COR-L47 (cell line): ENCODE data around the gene GGNBP2.

ENCODE experiments used
- DNase-seq: peaks from one replicate; lab custom pipeline; 2025; lab: John Stamatoyannopoulos, UW

GGNBP2 gene

DNA sequence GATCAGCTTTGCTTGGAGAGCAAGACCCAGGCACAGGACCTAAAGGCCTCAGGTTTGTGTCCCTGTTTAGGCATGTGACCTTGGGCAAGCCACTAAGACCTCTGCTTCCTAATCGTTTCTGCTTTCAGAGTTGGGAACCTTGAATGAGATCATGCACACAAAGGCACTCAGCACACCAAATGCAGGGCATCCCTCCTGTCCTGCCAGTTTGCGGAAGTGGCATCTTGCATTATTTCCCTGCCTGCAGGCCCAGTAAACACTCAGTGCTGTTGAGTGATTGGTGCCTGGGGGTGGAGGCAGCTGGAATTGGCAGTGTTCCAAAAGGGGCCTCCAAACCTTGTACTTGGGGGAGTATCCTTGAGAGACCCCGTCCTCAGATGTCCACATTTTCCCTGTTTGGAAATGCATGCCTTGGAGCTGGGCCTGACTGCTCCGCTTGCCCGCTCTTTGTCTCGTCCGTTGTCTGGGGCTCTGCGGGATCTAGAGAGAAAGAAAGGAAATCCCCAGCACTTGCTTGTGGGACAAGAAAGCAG is 85.3 kb downstream of the GGNBP2 start:
- DNase-seq = no peak

DNA sequence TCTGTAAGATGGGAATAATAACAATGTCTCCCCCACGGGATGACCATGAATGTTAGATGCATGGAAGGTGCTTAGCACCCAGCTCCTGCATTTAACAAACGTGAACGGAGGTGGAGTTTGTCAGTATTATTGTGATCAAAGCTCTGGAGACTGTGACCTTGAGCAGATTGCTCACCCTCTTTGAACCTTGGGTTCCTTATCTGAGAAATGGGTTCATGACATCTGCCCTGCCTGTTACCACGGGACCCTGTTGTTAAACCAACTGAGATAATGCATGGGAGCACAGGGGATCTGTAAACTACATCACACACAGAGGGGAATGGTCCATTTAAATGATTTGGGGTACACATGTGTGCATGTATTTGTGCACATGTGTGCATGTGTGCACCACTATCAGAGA is 86.3 kb downstream of the GGNBP2 start:
- DNase-seq = no peak

DNA sequence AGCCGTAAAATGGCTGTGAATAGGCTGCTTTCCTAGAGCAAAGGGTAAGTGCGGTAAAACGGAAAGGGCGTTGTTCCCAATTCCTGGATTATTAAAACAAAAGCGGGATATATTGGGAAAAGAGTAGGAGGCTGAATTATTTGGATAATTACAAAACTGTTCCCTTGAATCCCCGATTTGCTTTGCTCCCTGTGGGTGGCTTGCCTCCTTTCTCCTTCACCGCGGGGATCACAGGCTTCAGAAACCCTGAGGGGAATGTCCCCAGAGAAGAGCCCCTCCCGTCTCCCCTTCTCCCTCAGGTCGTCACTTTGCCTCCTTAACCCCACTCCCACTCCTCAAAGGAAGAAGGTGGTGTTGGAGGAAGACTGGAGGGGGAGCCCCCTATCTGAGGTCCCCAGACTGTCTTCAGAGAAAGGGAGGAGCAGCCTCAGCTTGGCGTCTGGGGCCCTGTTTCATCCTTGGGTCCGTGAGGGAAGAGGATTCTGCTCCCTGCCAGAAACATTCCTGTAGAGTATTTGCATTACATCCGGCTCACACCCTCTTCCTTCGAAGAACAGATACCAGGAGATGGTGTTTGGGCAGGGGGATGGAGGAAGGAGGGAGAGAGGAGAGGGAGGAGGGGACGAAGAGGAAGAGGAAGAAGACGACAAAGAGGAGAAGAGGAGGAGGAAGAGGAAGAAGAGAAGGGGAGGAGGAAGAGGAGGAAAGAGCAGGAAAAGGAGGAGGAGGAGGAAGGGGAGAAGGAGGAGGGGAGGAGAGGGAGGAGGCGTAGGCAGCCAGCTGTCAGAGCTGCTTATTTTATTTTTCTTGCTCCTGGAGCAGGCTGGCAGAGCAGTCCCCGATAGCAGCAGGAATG is 88.4 kb downstream of the GGNBP2 start:
- no peak for DNase-seq
